ENCODE measurements around the gene RBM18.

The RBM18 gene

DNA sequence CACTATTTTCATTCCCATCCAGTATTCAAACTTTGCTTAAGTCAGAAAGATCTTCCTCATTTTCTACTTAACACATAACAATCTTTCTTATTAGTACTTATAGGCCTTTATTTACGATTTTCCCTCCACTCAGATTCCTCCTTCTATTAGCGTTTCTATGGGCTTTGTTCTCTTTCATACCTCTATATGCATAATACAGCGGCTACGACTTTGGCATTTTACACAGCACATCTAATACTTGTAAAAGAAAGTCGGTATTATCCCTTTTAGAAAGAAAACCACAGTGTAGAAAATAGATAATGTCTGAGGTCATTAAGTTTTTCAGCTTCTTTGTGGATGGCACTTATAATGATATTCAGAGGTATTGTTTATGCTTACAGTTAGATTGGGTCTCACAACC, 8.4 kb downstream of the RBM18 start:
- DNase-seq, result no peak

DNA sequence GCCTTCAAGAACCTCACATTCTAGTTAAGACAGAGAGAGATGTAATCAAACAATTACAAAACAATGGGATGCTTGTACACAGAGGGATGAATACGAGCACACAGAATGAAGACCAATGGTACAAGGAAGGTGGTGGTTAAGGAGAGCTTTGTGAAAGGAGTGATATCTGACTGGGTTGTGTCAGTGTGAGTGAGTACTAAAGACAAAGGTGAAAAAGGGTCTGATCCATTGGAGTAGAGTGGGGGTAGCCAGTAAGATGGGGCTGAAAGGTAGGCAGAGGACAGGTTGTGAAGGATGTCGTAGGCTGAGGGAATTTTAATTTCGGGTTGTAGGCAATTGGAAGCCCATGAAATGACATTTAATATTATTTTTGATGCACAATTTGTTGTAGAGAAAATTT, 9.9 kb downstream of the RBM18 start:
- no peak for DNase-seq

DNA sequence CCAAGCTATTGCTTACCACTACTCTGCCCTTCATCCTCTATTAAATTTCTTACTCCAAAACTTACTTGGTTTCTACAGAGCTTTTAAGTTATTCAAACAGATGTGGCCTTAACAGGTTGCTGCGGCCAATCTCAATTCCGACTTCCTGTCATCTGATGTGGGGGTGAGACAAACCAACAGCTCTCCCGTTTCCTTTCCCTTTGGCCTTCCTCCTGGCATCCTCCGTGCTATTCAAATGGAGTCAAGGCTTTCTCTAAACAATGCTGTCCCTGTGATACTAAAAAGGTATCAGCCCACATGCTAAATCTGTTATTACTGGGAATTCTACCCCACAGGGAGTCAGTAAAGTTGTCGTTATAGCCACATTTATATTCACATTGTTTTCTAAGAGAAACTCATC, 11.8 kb downstream of the RBM18 start:
- DNase-seq, result no peak

DNA sequence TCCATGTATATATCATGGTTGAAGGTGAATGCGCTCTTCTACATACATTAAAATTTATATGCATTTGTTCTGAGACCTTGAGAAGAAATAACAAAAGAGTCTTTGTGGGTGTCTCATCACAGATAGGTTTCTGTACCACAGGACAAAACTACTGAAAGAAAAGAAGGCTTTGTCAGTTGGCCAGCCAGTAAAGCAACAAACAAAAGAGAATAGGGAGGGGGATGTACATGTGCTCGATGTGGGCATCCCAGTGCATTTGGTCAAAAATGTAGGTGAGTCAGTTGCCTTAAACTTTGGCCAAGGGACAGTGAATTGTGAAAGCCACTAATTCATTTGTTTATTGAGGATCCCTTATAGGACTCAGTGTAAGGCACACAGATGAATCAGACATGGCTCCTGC, 13.3 kb downstream of the RBM18 start:
- no peak for DNase-seq

DNA sequence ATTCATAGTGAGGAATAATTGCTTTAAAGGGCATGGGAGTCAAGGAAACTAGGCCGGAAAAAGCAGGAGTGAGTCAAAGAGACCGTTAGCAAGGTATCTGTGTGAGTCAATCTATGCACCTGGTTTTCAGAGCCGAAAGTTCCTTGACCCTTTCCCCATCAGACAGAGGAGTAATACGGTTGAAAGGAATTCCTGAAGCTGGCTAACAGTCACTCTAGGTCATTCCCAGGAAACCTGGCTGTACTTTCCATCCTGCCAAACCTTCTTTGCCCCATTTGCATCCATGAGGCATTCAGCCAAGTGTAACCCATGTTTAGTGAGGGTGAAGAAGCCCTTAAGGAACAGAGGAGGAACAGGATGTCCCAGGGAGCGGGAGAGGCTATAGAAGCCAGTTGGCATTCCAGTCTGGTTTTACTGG, 16.2 kb downstream of the RBM18 start:
- DNase-seq, result no peak

DNA sequence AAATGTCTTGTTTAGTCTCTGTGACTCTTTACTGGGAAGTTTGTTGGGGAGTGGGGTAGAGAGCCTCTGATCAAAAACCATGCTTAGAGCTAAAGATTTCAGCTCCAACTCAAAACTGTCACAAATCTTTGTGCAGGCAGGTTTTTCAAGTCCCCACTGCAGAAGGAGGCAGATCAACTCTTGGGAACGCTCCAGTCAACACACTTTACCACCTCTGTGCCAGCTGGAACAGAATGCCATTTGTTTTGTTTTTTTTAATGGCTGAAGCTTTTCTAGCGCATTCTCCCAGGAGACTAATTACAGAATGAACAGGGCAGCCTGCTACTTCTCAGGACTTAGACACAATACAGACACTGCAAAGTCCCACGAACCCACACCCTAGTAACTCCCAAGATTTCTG, 18.0 kb downstream of the RBM18 start:
- no peak for DNase-seq

DNA sequence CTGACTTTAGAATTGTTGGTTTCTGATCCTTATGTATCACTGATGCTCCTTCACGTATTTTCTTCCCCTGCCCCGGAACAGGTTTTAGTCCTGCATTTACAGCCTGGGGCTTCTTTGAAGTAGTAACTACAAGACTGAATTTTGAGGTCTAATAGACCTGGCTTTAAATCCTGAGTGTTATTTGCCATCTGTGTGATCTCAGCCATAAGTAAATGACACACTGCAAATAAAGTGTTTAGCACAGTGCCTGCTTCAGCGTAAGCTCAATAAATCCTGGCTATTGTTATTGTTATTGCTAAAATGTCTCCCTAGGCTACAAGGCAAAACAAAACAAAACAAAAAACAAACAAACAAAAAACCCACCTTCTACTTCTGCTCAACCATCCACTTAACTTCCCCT, 20.3 kb downstream of the RBM18 start:
- no peak for DNase-seq

DNA sequence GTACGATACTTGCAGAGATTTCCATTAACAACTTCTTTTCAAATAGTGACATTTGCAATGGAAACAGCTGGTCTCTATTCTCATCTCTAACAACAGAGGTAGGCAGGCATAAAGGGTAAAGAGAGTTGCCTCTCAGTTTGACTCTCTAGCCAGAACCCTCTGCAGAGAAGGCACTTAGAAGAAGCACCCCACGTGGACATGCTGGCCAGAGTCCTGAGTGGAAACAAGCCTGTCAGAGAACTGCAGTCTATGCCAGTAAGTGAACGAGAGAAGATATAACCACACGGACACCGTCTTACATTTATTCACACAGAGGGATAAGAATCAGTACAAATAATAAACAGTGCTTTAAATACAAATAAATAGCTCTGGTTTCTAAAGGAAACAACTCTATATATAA, 24.9 kb downstream of the RBM18 start:
- DNase-seq, result no peak

DNA sequence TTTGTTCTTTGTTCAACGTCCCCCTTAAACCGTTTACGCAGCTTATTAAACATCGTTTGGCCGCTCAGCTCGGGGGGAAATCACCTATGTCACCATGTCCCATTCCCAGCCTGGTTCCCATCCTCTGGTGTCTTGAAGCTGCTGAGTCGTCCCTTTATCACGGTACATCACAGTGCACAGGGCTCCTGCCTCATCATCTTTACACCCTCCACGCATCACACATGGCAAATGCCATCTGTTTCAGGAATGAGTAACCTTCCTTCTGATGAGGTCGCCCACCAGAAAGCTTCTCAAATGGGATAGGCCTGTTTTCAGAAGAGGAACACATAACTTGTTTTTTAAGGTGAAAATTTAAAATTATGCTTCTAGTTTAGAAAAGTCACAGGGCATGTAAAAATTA, 28.0 kb downstream of the RBM18 start:
- no peak for DNase-seq

DNA sequence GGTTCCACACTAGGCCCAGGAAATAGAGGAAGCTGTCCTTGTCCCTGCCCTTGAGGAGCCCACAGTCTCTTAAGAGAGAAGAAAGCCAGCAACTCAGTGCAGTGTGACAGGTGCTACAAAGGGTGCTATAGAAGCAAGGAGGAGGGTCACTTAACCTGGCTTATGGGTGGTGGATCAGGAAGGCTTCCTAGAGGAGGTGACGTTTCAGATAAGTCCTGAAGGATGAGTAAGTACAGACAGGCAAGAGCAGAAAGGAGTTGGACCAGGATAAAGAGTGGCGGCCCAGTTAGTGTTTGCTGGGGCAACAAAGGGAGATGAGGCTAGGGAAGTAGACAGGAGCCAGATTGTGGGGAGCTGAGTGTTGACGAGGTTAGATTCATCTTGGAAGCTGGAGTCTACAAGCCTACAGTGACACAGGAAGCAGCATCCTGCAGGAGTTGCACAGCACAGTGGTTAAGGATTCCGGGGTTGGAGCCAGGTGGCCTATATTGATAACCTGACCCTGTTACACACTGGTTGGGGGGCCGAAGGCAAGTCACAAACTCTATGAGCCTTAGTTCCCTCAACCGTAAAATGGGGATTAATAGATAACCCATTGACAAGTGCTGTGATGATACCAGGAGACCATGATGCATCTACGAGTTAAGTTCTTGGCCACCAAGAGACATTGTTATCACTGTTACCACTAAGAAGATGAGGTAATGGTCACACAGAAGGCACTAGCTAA, 30.5 kb downstream of the RBM18 start:
- DNase-seq, result no peak

DNA sequence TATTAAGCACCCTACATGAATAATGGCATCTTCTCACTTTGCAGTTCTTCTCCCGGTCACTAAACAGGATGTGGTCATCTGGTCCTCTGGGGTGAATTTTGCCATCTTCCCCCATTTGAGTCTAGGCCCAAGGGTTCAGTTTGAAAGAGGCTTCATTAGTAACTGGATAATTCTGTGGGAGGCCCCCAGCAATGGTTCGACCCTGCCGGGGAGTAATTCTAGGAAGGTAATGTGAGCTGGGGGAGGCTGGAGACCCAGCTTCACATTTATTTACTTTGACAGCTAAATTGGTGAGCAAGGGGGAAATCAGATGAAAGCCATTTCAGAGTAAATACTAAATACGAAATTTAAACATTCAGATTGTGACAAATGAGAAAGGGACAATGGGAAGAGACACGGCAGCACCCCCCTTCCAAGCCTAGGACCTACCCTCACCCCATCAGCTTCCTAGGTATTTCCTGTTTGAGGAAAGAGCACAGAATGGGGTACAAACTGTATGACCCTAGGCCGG, 31.8 kb downstream of the RBM18 start:
- DNase-seq, result no peak

DNA sequence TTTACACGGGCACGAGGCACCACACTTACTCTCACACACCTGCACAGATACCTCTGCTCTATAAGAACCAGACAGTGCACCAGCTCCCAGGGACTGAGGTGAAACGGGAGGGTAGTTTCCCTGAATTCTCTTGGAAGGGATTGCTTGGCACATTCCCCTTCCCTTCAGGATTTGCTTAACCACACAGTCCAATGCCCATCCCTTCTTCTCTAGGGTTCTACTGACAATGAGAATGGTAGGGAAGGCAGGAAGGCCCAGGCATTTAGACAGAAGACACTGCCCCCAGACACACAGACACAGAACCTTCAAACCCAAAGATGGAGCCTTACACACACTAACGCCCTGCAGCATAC, 35.2 kb downstream of the RBM18 start:
- DNase-seq, result no peak

DNA sequence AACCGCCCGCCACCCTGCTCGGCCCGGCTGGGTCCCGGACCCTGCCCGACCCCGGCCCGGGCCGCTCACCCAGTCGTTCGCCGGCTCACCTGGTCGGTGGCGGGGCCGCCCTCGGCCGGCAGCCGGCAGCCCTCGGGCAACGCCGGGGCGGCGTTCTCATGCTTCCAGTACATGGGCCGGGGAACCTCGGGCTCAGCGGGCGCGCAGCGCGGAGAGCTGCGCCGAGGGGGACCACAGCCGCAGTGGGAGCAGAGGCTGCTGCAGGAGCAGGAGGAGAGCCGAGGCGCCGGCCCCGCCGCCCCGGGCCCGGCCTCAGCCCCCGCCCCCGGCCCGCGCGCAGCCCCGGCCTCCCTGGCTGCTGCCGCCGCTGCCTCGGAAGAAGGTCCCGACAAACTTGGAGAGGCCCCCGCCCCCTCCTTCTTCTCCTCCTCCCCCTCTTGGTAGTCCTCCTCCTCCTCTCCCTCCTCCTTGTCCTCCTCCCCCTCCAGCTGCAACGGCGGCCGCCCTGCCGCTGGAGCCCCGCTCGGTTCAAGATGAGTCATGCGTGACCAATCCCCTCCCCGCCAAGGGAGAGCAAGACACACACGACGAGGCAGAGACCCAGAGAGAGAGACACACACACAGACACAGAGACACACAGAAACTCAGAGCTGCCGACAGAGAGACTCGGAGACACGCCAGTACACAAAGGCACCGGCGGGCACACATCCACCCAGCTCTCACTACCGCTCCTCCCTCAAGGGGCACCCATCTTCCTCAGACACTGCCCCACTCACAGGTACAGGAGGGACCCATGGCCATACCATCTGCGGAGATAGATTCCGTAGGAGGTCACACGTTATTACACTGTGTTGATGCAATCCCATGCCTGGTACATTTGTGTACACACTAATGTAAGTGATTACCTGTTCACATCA, 35.8 kb downstream of the RBM18 start, which contains the start of gene LHX6:
LHX6 (minus strand) TSS at position 390 of the 917 bp plus-strand sequence; CDS start at position 173, 217 bp downstream.
- no peak for DNase-seq

DNA sequence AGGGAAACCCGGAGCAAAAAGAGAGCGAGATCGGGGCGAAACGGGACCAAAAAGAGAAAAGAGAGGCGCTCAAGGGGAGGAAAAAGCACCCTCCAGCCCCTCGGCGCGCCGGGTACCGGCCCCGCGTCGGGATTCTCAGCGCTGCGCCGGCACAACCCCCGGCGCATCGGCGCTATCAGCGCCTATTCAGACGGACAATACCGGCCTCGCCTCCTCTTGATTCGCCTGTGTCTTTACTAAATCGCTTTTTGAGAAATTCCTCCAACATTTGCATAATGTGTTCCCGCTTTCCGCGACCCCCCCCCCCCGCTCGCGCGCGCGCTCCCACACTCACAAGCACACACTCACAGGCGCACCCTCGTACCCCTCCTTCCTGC, 36.5 kb downstream of the RBM18 start:
- DNase-seq, result no peak

DNA sequence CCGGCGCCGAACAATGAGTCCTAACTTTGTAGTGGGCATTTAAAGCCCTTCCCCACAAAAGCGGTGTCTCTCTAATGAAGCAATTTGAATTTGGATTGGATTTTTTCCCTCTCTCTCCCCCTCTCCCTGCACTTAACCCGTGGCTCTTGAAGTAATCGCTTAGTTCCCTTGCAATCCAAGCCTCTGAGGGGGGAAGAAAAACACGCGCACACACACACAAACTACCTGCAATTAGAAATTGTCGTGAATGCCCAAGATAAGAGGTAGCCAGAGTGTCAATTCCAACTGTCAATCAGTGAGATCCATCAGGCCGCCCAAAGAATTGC, 37.1 kb downstream of the RBM18 start:
- DNase-seq, result no peak

DNA sequence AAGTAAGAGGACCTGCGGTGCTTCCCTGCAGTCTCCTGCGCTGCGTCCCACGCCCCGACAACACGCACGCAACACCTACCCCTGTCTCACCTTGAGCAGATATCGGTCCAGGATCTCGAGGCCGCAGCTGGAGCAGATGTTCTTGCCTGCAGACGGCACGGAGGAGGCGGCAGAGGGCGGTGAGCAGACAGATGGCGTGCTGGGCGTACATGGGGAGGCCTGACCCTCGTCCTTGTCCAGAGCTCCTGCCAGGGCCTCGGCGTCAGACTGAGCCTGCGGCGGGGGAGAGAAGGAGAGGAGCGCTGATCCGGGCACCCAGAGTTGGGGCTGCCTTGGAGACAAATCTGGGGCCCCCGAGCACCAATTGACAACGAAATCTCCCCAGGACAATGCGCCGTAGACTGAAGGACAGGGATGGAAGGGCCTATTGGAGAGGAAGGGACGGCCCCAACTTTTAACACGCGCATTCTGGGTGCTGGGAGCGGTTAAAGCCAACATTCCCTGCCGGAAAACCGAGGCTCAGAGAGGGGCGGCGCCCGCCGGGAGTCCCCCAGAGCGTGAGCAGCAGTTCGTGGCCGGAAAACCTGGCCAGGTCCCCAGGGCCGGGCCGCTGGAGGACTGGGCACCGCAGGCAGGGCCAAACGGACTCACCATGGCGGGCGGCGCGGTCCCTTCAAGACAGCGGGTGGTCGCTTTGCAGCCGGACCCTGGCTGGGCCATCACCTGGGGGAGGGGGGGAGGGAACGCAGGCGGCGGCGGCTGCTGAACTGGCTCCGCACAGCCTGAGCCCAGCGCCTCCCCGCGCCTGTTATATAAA, 37.7 kb downstream of the RBM18 start:
- no peak for DNase-seq

DNA sequence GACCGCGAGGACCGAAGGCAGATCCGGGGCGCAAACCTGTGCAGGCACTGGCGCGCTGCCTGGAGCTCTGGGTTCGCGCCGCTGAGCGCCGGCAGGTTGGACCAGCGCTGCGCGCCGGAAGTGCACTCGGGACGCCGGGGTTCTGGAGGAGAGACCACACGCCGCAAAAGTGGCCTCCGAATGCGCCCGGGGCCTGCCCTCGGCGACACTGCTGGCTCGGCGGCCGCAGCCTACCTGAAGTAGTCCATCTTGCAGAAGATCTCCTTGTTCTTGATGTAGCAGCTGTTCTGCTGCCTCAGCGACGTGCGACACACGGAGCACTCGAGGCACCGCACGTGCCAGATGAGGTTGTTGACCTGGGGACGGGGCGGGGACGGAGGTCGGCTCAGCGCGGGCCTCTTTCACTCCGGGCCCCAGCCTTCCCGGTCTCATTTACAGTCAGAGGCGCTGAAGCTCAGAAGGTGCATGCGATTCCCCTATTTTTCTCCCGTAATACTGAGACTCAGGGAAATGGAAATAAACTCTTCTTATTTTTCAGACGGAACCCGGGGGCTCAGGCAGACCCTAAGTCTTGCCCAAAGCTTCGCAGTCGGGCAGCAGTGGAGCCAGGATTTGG, 38.4 kb downstream of the RBM18 start:
- no peak for DNase-seq

DNA sequence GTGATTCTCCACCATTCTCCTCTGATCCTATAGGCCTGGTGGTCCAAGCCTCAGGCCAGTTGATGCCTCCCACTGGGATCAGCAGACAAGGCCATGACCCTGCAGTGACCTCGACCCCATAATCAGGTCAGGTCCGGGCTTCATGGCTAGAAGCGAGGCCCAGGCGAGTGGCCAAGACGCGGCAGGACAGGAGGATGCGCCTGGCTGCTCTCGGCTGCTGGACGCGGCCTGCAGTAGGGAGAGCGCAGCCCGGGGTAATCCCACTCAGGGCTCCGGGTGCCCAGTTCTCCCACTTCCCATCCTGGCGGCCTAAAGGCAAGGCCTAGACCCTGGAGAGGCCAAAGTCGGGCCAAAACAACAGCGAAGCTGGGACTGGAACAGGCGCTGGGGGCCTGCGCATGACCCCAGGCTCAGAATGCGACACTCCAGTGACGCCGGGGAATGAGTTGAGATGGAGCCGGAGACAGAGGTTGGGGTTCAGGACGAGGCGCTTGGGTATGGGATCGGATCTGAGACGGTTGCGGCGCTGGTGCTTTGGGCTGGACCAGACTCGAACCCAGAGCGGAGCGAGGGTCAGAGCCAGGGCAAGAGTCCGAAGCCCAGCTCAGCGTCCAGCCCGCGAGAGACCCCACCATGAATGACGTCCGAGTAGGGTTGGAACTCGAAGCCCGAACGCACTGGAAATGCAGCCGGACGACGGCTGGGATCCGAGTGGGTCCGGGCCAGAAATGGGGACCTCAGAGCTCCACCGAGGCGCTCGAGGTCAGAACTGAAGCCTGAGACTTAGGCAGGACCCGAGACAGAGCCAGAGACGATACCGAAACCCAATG, 39.1 kb downstream of the RBM18 start:
- DNase-seq, result no peak

DNA sequence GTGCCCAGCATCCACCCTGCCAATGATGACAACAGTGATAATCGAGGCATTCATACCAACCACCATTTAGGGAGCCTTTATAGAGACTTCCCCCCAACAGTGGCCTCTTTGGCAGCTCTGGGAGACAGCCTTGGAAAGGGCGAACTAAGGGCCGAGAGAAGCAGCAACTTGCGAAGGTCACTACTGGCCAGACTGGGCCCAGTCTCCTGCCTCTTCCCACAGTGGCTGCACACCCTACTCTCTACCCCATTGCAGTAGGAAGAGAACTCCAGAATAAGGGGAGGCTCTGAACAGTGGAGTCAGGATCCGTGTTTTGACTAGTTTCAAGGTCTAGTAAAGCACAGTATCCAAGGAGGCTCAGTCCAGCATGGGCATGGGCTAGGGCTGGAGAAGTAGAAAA, 41.2 kb downstream of the RBM18 start:
- DNase-seq, result no peak

DNA sequence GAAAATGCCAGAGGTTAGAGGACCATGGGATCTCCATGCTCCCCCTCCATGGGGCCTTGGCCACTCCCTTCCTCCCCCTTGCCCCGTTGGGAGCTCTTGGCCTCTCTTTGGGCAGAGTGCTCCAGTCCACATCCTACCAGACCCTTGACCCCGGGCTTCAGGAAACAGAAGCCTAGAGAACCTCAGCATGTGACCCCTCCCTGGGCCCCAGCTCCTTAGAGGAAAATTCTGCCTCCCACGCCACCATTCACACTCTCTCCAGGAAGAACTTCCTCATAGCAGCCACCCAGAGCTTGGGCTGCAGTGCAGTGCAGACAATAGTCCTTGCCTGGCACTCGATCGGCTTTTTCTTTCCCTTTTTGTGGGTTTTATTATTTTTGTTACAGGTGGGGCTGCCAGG, 41.8 kb downstream of the RBM18 start:
- no peak for DNase-seq

DNA sequence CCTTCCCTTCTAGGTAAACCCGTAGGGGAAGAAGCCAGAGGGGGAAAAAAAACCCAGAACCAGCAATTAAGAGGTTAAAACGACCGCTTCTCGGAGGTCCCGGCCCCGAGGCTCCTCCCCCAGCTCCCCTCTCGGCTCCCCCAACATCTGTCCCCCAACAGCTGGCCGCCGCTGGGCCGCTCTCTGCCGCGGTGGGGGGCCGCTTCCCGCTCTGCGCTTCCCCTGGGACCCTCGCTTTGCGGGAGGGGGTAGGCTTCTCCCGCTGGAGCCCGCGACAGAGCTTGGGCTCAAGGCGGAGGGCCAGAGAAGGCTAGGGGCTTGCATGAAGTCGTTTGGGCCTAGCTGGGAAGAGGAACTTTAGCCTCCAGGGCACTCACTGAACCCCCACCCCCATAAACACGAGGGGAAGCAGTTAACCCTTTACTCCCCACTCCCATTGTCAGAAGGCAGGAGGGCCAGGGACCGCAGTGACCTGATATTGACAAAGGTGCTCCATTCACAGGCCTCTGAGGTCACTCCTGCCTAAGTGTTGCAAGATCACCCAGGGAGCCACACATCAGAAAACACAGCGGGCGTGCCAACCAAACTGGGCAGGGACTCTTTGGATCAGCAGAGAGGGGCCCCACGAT, 43.3 kb downstream of the RBM18 start:
- DNase-seq, result no peak

All from femur (tissue), 1 donor.